Measurements from ENCODE around the gene MUC2.

MUC2 gene

DNA sequence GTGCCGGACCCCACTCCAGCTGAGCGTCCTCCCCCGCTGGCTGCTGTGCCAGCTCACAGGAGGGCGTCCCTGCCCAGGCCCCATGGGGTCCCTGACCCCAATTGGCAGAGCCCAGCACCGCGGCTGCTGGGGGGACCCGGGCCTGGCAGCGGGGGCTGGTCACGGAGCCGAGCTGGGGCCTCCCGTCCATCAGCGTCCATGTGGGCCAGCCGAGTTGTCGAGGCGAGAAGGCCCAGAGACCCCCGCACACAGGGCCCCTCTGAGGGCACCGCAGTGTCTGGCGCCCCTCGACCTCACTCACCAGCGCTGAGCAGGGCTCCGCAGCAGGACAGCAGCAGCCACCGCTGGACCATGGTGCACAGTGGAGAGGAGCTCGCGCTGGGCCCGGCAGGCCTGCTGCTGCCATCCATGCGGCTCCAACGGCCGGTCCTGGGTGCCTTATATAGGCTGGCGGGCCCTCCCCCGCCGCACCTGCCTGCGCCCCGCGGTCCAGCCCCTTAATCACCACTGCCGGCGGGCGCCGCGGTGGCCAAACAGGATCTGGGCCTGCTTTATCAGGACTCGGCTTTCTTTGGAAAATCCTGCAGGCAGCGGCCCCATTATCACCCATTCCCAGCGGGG is 38.3 kb upstream of the MUC2 start, which contains the start of gene MUC6:
Gene MUC6, minus strand, starts transcription at position 416 of the 621 bp plus-strand sequence. Its CDS starts 63 bp downstream, at position 353.
- no peak for DNase-seq

DNA sequence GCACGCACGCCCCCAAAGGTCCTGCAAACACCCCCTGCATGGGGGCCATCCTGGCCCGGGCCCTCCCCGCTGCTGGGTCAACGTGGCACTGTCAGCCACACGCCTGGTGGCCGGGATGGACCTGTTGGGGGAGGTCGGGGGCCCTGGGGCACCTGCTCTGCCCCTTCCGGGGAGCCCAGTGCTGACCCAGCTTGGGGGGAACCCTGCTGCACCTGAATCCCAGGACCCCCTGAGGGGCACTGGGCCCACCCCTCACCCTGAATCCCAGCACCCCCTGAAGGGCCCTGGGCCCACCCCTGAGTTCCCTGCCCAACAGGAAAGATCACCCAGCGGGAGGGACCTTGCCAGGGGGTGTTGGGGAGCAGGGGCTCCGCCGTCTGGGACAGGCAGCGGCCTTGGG is 37.7 kb upstream of the MUC2 start:
- DNase-seq, result no peak

DNA sequence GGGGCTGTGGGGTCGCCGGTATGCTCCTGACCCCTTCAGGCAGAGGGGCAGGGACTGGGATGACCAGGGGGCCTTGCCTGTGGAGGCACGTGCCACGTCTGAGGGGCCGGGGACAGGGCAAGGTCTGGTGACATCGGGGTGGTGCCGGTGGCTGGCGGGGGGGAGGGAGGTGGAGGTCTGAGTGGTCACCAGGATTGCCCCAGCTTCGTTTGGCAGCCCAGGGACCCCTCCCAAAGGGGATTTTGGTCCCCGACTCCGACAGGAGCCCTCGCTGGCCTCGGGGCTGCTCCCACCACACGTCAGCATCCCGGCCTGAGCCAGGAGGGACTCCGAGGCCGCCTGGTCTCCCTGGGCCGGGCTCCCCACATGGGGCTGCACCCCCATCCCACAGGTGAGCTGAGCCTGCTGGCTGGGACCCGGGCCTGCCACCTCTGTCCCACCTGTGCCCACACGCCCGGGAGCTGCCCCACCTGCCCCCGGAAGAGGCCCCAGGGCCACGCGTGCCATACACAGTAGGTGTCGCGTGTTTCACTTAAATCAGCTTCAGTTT is 37.1 kb upstream of the MUC2 start:
- DNase-seq, result no peak

DNA sequence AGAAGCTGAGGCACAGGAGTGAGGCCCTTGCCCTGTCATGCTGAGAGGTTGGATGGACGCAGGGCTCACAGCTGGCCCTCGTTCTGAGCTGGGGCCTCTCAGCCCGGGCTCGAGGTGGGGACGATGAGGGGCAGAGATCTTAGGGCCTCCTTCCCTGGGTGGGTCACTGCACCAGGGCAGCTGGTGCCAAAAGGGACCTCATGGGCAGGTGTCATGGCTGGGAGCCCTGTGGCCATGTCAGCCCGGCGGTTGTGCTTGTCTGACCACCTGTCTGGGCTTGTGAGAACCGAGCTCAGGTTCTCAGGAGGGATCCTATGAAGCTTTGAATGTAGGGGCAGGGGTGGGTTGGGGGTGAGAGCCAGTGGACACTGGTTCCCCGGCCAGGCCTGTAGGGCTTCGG is 36.3 kb upstream of the MUC2 start:
- no peak for DNase-seq

DNA sequence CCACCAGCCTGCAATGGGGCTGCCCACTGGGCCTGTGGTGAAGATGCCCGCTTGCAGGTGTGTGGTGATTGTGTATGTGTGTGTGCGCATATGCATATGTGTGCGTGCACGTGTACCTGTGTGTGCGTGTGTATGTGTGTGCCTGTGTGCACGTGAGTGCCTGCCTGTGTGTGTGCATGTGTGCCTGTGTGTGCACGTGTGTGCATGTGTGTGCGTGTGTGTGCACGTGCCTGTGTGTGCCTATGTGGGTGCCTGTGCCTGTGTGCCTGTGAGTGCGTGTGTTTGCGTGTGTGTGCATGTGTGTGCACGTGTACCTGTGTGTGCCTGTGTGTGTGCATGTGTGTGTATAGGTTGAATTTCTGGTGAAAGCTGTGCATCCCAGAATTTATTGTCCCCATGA is 35.8 kb upstream of the MUC2 start:
- DNase-seq, result no peak

DNA sequence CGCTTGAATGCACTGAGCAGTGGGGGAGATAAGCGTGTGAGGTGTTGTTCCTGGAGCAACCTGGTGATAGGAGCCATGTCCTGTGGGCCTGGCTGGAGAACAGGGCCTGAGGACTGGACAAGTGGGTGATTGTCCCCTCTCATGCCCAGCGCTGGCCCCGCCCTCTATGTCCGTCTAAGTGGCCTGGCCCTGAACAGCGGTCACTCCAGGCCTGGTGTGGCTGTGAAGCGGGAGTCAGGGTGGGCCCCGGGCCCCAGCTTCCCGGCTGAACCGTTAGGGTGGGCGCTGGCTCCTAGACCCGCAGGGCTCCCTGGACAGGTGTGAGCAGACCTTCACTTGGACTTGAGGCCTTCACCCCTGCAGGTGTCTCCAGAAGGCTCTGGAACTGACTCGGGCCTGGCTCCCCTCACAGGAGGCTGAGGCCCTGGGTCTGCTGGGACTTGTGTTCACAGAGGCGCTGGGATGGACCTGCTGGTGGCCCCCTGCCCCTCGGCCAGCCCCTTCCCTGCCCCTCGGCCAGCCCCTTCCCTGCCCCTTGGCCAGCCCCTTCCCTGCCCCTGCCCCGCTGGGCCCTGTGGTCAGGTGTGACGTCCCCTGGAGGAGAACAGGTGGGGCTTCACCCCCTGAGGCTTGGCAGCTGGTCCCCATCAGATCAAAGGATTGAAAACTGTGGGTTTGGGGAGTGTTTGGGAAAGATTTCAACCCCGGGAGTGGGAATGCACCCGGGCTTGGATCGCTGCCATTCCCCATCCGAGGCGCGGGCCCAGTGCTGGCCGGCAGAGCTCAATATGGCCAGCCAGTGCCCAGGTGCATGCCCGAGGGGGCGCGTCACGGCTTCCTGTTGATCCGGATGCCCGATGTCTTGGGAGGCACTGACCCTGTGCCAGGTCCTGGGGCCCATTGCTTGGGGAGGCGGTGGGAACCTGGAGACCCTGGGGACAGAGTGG is 34.9 kb upstream of the MUC2 start:
- DNase-seq, result peak in 1 of 51 donors; percentile 5

DNA sequence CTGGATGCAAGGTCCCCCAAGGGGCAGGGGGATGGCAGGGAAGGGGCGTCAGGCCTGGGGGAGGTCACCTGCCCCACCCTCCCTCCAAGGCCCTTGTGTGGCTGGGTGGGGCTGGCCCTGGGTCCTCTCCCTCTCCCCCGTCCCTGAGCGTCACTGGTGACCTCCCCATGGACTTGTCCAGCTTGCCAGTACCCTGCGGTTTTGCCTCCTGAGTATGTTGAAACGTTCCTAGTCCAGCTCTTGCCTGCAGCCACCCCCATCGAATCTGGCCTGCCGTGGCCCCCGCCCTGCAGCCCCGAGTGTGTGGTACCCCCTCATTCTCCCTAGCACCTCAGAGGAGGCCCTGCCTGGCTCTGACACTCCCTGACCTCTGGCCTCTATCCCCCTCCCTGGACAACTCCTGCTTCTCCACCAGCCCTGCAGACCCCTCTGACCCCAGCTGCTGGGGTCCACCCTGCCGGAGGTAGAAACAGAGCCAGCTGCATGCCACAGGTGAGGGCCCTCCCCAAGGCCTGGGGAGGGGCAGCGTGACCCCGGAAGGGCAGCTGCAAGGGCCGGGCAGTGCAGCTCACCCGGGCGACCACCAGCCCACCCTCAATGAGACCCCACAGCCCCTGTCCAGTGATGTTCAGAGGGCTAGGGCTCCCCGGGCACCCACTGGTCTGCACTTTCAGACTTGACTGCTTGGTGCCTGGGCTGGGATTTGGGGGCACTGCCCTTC is 34.1 kb upstream of the MUC2 start:
- no peak for DNase-seq

DNA sequence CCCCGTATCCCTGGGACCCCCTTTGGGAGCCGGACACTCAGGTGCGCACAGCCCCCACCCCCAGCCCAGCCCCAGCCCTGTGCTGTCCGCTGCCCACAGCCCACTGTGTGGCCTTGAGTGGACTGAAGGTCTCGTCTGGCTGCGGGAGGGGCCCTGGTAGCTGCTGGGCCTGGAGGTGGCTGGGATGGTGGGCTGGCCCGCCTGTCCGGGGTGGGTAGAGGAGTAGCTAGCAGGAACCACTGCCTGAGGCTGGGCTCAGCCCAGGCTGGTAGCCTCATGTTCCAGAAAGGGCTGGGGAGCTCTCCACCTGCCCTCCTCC is 33.6 kb upstream of the MUC2 start:
- no peak for DNase-seq

DNA sequence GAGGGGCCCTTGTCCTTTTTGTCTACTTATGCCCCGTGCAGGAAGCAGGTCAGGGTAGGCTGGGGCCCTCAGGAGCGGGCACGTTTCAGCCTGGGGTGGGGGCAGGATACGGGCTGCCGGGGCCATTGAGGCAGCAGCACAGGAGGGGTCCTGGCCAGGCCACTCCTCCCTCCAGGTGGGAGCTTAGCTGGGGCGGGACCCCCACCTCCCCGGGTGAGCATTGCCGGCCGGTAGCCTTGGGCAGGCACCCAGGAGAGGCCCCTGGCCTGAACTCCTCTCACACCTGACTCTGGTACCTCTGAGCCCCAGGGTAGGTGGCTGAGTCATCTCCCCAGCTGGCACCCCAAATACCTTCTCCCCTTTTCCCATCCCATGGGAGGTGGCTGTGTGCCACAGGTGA is 33.2 kb upstream of the MUC2 start:
- DNase-seq, result no peak

DNA sequence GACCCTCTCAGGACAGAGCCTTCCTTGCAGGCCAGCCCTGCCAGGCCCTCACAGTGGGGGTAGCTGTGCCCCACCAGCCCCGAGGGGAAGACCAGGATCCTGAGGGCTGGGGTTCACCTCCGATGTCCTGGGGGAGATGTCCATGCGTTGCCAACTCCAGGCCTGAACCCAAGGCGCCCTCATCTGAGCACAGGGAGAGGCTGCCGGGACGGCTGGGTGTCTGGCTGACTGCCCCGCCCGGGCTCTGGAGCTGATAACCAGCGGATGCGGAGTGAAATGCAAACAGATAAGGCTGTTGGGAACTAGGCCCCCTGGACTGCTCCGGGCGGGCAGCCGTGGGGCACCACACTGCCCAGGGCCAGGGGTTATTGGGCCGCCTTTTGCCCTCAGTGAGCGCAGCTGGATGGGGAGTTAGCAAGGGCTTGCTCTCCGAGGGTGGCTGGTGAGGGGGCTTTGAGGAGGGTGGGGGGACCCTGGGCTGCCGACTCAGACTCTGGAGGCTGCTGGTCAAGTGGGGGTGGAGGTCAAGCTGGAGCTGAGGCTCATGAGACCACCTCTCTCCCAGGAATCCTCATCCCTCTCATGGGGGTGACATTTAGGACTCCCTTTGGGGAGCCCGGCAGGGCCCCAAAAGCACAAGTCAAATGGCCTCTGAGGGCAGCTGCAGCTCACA is 32.6 kb upstream of the MUC2 start:
- DNase-seq, result no peak

DNA sequence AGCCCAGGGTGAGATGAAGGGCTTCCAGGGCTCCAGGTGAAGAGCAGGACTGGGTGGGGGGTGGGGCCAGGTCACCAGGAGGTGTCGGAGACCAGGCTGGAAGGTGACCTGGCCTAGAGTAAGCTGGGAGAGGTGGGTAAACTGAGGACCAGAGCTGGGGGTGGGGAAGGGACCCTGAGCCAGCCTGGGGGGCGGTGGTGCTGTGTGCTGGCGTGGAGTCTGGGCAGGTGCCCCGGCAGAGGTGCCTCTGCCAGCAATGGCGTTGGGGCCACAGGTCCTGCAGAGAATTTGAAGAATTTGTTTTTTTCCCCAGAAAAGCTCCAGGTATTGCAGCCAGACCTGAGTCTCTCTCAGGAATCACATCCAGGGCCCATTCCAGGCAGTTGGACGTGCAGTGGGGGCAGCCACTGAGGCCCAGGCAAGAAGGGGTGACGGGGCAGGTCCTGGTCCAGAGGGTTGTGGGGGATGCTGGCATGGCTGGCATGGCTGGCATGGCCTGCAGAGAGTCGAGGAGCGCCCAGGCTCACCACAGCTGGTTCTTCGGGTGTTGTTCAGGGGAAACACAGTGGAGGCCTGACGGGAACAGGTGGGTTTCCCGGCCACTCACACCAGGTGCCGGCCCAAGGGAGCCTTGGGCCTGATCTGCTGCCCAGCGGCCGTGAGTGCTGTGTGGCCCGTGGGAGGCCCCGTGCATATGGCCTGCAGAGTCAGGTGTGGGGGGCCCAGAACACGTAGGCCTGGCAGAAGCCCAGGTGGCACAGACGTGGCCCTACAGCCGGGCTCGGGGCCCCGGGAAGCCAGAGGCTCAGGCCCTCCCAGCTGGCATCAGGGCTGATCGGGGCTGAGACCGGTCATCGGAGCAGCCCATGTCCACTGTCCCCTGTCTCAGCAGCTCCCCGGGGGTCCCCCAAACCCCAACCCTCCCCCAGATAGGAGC is 31.8 kb upstream of the MUC2 start:
- no peak for DNase-seq

DNA sequence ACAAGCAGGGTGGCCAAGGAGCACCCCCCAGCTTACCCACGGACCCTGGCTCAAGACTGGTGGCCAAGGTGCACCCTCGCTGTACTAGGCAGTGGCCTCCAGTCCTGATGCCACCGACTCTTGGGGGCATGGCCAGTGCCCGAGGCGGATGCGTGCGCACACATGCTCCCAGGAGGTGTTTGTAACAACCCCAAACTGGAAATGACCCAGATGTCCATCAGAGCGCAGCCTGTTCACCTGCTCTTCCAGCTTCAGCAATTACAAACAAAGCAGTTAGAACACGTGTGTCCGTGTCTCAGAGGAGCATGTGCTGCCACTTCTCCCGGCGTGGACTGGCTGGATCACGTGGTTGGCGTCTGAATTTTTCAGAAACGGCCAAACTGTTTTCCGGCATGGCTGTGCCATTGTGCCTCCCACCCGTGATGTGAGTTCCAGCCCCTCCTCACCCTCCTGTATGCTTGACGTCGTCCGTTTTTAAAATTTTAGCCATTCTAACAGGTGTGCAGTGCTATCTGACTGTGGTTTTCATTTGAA is 31.0 kb upstream of the MUC2 start:
- DNase-seq, result no peak

DNA sequence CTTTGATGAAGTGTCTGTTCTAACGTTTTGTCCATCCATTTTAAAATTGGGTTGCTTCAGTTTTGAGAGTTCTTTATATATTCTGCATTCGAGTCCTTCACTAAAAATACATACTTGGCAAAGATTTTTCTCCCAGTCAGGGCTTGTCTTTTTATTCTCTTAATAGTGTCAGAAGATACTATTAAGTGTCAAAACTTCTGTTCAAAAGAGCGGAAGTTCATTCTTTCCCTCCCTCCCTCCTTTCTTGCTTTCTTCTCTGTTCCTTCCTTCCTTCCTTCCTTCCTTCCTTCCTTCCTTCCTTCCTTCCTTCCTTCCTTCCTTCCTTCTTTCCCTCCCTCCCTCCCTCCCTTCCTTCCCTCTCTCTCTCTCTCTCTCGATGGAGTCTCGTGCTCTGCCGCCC is 30.5 kb upstream of the MUC2 start:
- no peak for DNase-seq

DNA sequence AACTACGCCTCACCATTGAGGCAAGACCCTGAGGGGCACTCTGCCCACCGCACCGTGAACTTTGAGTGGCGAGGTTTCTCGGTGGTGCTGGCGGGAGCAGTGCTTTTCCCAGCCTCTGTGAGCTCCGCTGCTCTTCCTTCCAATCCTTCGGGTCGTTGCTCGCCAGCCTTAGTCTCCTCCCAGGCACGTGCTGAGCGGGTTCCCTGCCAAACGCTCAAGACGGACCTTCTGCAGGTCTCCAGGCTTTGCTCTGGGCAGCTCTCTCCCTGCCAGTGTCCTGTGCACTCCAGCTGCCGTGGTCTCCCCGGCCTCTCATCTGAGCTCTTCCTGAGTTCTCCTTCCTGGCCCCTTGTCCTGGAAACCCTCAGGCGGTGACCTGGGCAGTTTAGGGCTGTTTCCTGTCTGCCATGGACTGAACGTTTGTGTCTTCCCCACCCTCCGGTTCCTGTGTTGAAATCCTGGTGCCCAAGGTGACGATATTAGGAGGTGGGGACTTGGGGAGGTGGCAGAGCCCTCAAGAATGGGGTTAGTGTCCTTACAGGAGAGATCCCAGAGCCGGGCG is 27.0 kb upstream of the MUC2 start:
- no peak for DNase-seq

DNA sequence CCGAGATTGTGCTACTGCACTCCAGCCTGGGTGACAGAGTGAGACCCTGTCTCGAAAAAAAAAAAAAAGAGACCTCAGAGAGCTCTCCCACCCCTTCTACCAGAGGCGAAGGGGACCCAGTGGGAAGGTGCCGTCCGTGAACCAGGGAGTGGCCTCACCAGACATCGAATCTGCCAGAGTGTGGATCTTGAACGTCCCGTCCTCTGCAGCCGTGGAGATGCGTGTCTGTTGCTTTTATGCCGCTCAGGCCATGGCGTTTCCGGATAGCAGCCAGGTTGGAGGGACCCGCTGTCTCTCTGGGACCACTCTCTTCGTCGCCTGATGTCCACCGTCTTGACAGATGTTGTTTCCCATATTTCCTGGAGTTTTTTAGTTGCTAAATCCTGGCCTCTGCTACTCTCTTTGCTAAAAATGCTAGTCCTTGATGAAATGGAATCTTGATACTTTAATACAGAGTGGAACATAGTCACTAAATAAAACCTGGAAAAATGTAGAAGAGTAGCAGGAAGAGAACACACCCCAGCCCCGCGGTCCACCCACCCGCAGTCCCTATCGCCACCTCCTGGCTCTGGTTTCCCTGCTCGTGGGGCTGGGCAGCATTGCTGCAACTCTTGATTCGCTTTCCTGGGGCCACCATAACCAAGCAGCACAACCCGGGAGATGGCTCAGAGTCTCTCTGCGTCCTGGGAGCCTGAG is 26.2 kb upstream of the MUC2 start:
- no peak for DNase-seq

DNA sequence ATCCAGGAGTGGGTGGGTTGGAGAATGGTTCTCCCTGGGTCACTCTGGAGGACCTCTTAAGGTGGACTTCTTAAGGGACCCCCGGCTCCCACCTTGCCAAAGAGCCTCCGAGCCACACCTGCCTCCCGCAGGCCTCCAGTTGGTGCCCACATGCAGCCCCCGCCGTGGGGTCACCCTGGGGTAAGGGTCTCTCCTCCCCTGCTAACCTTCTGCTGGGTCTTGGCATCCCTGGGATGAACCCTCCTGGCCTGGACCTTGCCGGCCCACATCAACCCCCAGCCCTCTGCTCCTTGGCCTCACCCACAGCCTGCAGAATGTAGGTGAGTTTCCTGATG is 25.6 kb upstream of the MUC2 start:
- DNase-seq, result no peak

DNA sequence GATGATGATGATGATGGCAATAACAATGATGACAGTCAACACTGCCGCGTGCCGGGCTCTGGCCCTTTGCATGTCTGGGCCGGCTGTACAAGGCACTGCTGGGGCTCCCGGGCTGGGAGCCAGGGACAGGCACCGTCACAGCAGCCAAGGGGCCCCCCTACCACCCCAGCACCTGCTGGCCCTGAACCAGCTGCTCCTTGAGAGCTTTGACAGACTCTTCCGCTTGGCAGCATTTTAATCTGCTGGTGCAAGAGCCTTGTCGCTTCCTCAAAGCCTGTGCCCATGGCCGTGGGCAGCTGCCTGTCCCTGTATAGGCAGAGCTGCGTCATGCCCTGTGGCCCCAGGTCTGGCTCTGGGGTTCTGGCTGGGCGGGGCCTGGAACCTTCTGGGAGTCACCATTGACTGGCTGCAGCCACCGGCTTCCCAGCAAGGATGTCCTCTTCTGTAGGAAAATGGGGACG is 25.2 kb upstream of the MUC2 start:
- DNase-seq, result no peak

DNA sequence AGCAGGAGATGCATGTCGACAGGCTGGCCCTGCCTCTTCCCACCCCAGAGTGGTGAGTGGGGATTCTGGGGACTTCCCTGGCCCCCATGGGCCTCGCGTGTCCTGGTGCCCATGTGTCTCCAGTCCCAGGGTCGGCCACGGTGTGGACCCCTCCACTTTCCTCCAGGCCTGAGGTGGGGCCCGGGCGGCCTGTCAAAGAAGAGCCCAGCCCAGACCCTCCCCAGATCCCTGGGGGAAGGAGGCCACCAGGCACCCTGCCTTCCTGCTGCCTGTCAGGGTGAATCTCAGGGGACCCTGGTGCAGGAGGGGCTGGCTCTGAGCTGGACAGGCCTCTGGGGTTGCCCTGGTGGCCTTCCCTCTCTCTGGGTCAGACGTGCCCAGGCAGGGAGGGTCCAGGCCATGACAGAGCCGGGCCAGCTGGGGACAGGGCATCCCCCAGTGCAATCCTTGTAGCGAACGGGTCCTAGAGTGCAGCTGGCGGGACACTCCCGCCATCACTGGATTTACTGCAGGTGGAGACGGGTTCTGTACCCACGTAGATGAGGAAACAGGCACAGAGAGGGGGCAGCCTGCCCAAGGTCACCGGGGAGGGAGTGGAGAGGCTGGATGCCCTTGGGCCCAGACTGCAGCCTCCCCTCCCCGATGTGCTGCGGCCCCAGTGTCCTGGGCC is 24.6 kb upstream of the MUC2 start:
- no peak for DNase-seq

Measured in hypothalamus (tissue), 51 donors.